A204.1 (cell line): ENCODE results near the gene CNPY1.

Source experiments
- FAIRE-seq: peaks from 2 replicates; lab custom pipeline; 2012; peaks lifted over from hg19 to GRCh38; lab: Jason Lieb, UNC

The CNPY1 gene

DNA sequence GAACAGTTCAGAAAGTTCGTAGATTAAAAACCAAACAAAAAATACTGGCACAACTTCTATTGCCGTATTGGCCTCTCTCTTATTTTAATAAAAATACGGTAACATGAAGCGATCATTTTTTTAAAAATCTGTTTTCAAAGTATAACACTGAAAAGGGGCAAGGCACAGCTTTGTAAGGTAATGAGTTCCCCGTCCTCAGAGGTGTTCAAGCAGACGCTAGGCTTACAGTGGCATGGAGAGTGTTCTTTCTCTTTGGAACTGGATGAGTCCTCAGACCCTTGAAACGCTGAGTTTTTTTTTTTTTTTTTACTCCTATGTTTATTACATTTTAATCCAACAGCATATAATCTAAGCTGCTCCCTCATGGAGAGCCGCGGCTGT is 80.6 kb downstream of the CNPY1 start:
- no peak for FAIRE-seq

DNA sequence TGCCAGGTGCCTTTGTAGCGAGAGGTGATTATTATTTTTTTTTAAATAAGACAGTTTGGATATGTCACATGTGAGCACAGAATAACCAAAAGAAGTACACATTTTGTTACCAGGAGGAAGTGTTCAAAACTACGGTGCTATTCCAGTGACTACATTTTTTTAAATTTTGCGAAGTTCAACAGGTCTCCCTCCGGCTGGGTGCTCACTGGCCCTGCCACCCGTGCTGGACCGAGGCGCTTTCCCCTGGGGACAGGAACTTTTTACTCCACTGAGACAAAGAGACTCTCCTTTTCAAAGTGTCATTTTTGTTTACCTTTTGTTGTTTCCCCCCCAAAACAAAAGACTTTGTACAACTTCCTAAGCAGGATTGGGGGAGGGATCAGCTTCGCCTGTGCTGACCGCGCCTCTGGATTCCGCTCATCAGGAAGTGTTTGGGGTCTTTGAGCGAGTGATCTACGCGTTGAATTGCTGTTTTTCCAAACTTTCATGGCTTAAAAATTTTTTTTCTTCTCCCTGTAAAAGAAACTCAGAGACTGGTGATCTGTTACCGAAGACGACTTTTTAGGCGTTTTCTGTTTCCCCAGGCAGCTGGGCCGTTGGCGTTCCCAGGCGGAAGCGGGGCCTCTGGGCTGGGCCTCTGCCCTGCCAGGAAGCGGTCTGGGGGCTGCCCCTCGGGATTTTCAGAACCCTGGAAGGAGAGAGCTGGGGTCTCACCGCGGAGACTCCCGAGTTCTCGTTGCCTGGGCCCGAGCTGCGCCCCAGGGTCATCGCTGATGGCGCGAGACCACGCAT is 81.2 kb downstream of the CNPY1 start:
- no peak for FAIRE-seq

DNA sequence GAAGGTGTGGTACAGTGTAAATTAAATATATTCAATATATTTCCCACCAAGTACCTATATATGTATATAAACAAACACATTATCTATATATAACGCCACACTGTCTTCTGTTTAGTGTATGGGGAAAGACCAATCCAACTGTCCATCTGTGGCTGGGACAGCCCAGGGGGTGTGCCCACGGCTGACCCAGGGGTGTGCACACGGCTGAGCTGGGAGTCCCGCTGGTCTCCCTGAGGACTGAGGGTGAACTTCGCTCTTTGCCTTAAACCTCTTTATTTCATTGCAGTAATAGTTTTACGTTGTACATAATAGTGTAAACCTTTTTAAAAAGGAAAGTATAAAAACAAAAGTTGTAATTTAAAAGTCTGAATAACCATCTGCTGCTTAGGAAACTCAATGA is 82.2 kb downstream of the CNPY1 start:
- FAIRE-seq: no peak

DNA sequence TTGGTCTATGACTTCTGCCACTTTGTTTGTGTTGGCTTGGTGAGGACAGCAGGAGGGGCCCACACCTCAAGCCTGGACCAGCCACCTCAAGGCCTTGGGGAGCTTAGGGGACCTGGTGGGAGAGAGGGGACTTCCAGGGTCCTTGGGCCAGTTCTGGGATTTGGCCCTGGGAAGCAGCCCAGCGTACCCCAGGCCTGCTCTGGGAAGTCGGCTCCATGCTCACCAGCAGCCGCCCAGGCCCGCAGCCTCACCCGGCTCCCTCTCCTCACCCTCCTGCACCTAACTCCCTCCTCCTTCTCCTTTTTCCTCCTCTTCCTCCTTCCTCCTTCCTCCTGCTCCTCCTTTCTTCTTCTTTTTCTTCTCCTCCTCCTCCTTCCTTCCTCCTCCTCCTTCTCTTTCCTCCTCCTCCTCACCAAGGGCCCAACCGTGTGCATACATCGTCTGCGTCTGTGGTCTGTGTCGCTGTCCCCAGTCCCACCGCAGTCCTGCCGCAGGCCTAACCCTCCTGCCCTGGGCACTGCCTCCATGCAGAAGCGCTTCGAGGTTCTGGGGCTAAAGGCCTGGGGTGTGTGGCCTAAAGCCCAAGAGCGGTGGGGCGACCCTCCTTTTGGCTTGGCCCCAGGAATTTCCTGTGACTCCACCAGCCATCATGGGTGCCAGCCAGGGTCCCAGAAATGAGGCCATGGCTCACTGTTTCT is 83.1 kb downstream of the CNPY1 start:
- FAIRE-seq: no peak

DNA sequence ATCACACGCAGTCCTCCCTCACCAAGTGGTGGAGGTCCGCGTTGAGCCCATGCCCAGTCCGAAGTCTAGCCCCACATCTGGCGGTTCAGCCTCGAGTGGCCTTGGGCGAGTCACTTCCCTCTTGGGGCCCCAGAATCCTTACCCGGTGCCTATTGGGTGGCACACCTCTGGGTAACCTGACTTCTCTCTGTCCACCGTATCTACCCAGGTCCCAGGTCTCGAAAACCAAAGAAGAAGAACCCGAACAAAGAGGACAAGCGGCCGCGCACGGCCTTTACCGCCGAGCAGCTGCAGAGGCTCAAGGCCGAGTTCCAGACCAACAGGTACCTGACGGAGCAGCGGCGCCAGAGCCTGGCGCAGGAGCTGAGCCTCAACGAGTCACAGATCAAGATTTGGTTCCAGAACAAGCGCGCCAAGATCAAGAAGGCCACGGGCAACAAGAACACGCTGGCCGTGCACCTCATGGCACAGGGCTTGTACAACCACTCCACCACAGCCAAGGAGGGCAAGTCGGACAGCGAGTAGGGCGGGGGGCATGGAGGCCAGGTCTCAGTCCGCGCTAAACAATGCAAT is 84.1 kb downstream of the CNPY1 start:
- FAIRE-seq: no peak

DNA sequence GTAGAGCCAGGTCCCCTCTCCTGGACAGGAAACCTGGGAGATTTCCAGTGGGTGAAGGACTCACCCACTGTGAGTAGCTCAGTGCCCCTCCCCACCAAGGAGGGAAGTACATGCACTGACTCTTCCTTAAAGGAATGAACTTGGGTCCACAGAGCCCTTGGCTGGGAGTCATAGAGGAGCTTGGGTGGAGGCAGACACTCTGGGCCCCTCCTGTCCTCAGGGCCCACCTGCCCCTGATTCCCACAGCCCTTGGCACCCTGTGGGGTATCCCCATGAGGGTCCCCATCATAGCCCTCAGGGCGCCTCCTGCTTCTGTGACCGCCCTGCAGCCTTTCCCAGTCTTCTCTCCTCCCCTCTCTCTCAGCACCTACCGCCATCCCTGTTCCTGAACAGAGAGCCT is 84.7 kb downstream of the CNPY1 start:
- FAIRE-seq: no peak

DNA sequence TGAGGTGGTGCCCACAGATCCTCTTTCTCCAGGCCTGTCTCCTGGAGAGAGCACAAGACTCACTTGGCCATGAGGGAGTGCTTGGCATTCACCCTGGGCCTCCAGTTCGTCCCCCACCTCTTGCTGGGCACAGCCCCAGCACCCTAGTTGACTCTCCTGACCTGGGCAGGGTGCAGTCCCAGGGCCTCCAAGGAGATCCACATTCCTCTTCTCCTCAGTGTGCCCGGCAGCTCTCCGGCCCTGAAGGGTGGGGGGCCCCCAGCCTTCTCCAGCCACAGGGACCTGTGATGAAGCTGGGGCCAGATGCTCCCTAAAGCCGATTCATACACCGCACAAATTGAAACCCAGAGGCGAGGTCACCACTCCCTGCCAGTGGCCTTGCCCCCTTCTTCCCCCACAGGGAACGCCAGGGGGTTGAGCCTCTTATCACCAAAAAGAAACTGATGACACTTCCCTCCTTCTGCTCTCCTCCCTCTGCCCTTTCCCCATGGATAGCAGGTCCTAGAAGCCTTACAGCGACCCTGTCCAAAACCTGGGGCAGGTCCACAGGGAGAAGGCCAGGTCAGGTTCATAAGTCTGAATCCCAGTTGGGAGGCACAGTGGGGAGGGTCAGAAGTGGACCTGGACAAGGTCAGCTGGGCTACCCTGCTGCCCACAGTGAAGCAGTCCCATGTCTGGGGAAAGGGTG is 85.3 kb downstream of the CNPY1 start:
- FAIRE-seq: no peak

DNA sequence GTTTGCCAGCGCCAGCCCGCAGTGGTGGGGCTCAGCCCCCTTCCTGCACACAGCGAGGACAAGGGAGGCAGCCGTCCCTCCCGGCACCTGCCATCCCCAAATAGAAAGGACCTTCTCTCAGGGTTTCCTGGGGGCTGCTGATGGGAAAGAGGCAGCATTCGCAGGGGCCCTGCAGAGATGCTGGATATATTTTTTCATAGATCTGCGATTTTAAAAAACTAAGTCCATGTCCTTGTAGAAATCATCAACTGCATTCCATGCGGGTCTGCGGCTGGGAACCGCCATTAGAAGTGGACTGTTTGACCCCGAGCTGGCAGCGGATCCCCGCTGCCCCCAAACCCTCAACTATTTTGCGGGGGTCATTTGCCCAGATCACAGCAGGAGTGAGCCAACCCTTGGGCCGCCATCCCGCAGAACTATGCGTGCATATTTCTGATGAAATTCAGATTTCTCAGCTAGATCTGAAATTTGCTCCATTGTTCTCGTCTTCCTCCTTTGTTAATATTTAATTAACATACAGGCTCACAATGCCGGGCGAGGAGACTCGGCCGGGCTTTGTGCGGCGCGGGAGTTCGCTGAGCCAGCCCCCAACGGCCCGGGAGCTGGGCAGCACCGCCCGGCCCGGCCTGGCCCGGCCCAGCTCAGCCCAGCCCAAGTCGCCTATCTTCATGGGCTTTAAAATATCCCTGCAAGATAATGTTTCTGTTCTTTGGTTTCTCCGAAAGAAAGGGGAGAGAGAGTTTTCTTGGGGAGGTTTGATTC is 86.5 kb downstream of the CNPY1 start:
- no peak for FAIRE-seq

DNA sequence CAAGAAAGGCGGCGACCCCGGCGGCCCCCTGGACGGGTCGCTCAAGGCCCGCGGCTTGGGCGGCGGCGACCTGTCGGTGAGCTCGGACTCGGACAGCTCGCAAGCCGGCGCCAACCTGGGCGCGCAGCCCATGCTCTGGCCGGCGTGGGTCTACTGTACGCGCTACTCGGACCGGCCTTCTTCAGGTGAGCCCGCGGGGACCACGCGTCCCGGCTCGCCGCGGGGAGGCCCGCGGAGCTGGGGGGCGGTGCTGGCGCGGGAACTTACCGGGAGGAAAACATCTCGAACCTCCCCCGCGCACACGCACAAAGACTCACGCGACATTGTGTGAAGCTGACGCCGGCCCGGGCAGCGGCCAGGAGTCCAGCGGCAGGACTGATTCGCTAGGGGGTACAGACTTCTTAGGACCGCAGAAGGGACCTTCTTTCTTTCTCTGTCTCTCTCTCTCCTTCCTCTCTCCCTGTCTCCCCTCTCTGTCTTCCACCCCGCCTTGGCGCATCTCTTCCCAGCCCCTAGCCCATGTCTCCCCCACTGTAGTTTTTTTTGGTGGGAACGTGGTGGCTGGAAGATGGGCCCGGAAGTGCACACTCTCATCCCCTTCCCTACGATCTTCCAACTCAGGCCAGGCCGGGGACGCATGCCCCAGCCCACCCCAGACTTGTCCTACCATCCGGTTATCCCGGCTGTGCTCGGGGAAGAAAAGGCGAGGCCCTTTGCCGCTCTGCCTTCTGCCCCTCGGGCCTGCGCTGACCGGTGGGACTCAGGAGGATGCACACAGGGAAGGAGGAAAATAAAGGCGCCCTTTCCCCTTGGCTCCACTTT is 87.3 kb downstream of the CNPY1 start:
- no peak for FAIRE-seq

DNA sequence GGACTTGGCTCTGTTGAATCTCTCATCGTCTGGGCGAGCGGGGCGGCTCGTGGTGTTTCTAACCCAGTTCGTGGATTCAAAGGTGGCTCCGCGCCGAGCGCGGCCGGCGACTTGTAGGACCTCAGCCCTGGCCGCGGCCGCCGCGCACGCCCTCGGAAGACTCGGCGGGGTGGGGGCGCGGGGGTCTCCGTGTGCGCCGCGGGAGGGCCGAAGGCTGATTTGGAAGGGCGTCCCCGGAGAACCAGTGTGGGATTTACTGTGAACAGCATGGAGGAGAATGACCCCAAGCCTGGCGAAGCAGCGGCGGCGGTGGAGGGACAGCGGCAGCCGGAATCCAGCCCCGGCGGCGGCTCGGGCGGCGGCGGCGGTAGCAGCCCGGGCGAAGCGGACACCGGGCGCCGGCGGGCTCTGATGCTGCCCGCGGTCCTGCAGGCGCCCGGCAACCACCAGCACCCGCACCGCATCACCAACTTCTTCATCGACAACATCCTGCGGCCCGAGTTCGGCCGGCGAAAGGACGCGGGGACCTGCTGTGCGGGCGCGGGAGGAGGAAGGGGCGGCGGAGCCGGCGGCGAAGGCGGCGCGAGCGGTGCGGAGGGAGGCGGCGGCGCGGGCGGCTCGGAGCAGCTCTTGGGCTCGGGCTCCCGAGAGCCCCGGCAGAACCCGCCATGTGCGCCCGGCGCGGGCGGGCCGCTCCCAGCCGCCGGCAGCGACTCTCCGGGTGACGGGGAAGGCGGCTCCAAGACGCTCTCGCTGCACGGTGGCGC is 88.1 kb downstream of the CNPY1 start, which contains the start of gene EN2:
Gene EN2 (plus strand): TSS at position 19 of the 767 bp plus-strand sequence. CDS start 249 bp downstream, at position 268.
- FAIRE-seq: no peak

DNA sequence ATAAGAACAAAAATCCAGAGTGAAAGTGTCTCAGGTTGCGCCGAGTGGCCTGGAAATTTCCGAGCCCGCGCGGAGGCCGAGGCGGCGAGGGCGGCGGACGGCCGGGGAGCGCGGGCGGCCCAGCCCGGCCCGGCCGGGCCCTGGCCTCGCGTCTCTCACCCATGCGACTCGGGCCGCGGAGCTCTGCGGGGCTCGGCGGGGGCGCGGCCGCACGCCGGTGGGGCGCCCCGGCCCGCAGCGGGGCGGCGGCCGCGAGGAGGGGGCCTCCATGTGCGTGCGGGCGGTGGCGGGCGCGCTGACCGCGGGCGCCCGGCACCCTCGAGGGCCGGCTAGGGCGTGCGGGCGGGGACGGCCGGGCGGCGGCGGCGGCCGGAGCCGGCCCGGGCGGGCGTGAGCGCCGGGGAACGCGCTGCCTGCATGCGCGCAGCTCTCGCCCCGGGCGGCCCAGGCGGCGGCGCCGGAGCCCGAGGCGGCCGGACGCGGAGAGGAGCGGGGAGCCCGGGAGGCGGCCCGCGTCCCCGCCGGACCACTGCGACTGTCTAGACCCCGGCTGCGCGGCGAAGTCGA is 88.7 kb downstream of the CNPY1 start:
- FAIRE-seq: no peak

DNA sequence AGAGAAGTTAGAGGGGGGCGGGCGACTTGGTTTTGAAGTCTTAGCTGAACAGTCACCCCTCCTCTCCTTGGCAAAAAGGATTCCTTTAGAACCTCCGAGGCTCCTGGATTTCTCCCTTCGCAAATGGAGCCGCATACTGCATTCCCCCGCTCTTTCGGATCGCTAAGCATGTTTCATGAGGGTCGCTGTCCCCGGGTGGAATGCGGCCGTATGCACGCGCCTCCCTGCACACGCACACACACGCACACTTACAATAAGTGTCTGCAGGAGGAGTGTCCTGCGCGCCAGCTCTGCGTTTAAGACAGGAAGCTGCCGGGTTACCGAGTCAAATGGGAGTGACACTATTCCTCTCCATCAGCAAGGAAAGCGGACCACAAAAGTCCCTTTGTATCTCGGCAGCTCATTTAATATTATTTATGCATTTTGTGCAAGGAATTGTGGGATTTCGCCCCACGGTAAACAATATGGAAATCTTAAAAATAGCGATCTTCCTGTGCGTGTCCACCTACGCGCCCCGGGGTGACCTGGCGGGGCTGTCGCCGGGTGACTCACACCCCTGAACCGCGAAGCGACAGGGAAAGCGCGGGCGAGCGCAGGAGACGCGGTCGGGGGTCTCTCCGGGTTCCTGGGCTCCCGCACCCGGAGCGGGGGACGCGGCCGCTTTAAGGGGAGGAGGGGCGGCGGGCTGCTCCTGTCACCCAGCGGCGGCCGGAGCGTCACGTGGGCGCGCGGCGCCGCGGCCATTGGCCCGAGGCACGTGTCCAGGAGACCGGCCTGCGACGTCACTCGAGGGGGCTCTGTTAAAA is 89.4 kb downstream of the CNPY1 start:
- FAIRE-seq: no peak

DNA sequence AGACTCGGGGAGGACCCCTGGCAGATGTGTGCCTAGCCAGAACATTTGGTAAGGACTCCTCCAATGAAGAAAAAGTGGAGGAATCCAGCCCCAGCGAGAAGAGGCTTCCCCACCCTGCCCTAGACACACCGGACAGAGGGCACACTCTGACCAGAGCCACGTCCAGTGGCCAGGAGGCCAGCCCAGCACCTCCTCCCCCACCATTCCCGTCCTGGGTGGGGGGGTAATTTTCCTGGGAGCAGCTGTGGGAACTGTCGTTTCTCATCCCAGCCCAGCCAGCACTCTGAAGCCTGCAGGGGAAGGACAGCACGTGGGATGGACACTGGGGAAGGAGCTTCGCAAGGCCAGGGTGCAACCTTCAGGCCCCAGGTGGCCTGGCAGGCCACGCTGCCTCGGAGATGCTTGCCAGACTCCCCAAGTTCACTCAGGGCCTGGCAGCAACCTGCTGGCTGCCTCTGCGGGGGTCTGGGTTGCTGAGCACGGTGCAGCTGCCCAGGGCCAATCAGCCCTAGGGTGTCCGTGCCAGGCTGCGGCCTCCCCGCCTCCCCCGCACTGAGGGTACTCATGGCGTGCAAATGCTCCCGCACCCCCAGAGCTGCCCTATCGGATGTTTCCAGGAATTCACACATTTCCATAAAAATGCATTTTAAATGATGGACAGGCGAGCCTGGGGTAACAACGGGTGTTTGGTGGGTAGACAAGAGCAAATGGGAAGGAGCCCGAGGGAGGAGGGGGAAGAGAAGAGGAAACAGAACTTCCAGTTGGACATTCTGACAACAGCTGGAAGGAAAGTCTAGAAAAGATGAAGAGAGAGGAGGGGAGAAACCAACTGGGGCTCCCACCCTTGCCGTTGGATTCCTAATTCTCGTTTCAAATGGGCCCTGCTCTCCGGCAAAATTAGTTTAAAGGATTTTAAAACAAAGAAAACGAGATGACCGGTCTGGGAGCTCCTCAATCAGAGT is 90.3 kb downstream of the CNPY1 start:
- FAIRE-seq: no peak

DNA sequence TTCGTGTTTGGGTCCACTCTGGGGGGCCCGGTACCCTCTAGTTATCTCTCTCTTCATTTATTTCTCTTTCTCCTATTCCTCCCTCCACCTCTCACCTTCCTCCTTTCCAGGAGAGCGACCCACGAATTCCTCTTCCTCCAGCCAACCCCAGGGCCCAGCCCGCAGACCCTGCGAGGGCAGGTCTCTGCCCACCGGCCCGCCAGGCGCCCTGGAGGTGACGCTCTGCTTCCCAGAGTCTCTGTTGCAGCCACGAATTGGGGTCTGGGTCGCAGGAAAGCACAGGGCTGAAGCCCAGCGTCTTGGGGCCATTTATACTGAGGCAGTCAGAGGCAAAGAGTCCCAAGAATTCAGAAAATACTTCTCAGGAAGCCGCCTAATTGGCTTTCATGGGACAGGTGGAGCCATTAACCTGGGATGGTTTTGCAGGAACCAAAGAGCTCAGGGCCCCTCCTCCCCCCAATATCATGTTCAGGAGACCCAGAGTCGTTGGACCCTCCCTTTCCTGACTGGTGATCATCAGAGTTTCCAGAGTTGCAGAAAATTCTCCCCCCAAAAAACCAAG is 91.1 kb downstream of the CNPY1 start:
- FAIRE-seq: no peak

DNA sequence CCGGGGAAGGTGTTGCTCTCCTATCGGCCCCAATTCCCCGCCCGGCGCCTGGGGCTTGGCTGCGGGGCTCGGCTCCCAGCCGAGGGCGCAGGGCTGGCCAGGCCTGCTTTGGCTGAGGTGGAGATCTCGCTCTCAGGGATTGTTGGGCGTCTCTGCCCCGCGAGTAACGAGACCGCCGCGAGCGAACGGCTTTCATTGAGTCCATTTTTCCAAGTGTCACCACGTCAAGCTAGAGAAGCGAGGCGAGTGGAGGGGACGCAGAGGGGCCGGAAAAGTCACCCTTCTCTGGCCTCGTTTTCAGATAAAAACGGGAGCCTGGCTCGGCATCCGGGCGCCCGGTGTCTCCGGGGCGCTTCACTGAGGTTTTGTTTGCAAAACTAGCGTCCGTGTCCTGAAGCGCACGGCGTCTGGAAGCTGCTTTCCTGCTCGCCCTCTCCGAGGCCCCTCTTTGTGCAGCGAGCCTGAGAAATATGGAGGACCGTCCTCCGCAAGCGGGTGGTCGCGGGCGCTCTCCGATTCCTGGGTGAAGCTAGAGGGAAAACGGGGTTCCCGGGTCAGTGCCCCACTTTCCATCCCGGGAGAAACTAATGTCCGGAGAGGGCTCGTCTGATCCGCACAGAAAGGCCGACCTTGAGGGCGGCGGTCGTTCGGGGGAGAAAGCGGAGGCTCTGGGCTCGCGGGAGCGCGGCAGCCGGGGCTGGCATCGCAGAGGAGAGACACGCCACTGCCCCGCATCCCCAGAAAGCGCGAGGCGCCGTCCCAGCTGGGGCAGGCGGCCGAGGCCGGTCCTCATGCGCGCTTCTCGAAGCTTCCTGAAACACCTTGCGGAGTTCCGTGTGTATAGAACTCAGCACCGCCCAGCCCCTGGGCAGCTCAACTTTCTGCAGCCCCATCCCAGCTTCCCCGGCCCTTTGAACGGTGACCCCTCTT is 91.9 kb downstream of the CNPY1 start:
- FAIRE-seq: no peak
